GM23338 (cell line): ENCODE data around the gene SLC25A30. TPM values are rescaled to one million over a fixed set of nuclear protein-coding genes. Genes with fewer than 3 reads are reported as not detected.

Experiments used
- ATAC-seq: fragments of 200-7000 bp; cut with Tn5 transposase; 3 replicates; pipeline ENCODE4 v1.9.1; 2020
- DNase-seq: peaks from one replicate; pipeline ENCODE4 v3.0.0-alpha.2; 2015; ENCODE audit warnings: low spot score
- H2AFZ ChIP-seq: fragments of 200-600 bp; sonication (generic); 2 replicates; pipeline ENCODE4 v1.8.0; 2016; ENCODE audit warnings: antibody characterized with exemption, mild to moderate bottlenecking, moderate library complexity
- H3F3A ChIP-seq: fragments of 200-600 bp; sonication (generic); replicated peaks from 2 replicates; pipeline ENCODE4 v1.8.0; 2017; ENCODE audit warnings: antibody characterized with exemption, mixed run types, low read depth
- H3K27ac ChIP-seq: fragments of 200-600 bp; sonication (generic); 2 replicates; pipeline ENCODE4 v1.6.1; 2016; ENCODE audit warnings: low read depth
- H3K27me3 ChIP-seq: fragments of 200-600 bp; sonication (generic); 2 replicates; pipeline ENCODE4 v1.8.0; 2016; ENCODE audit warnings: mild to moderate bottlenecking, mixed run types, moderate library complexity; ENCODE audit not compliant: insufficient read depth
- H3K36me3 ChIP-seq: fragments of 200-600 bp; sonication (generic); 2 replicates; pipeline ENCODE4 v1.8.0; 2016; ENCODE audit warnings: mild to moderate bottlenecking; ENCODE audit not compliant: insufficient read depth
- H3K4me1 ChIP-seq: fragments of 200-600 bp; sonication (generic); 2 replicates; pipeline ENCODE4 v1.8.0; 2016; ENCODE audit warnings: mild to moderate bottlenecking, moderate library complexity; ENCODE audit not compliant: insufficient read depth
- H3K4me2 ChIP-seq: fragments of 200-600 bp; sonication (generic); 2 replicates; pipeline ENCODE4 v1.7.1; 2017; ENCODE audit warnings: mixed run types
- H3K4me3 ChIP-seq: fragments of 200-600 bp; sonication (generic); 2 replicates; pipeline ENCODE4 v1.6.1; 2016; ENCODE audit warnings: mixed run types
- H3K79me2 ChIP-seq: fragments of 200-600 bp; sonication (generic); replicated peaks from 2 replicates; pipeline ENCODE4 v1.8.0; 2017; ENCODE audit warnings: mild to moderate bottlenecking; ENCODE audit not compliant: insufficient read depth
- H3K9me2 ChIP-seq: fragments of 200-600 bp; sonication (generic); 2 replicates; pipeline ENCODE4 v1.8.0; 2017; ENCODE audit not compliant: insufficient read depth
- H4K20me1 ChIP-seq: fragments of 200-600 bp; sonication (generic); replicated peaks from 2 replicates; pipeline ENCODE4 v1.8.0; 2017; ENCODE audit warnings: mild to moderate bottlenecking; ENCODE audit not compliant: insufficient read depth
- H3K27ac Mint-ChIP-seq: 2 replicates; pipeline ENCODE4 v1.8.0; 2020; ENCODE audit warnings: inconsistent platforms, mild to moderate bottlenecking, moderate library complexity, mixed read lengths
- H3K27me3 Mint-ChIP-seq: 3 replicates; pipeline ENCODE4 v1.8.0; 2022; ENCODE audit warnings: low read depth, mild to moderate bottlenecking, moderate library complexity, mixed read lengths, inconsistent platforms; ENCODE audit not compliant: insufficient read depth, poor library complexity
- H3K36me3 Mint-ChIP-seq: 3 replicates; pipeline ENCODE4 v1.8.0; 2021; ENCODE audit warnings: low read depth, mild to moderate bottlenecking, inconsistent platforms, moderate library complexity, mixed read lengths
- H3K4me1 Mint-ChIP-seq: 3 replicates; pipeline ENCODE4 v1.8.0; 2020; ENCODE audit warnings: mild to moderate bottlenecking, inconsistent platforms, mixed read lengths
- H3K4me3 Mint-ChIP-seq: 3 replicates; pipeline ENCODE4 v1.8.0; 2021; ENCODE audit warnings: moderate library complexity, mild to moderate bottlenecking, inconsistent platforms, mixed read lengths
- H3K9me3 Mint-ChIP-seq: 3 replicates; pipeline ENCODE4 v1.8.0; 2020; ENCODE audit warnings: moderate library complexity, mild to moderate bottlenecking, inconsistent platforms, mixed read lengths
- CREB1 ChIP-seq: fragments of 250-450 bp; sonication (Bioruptor Pico); IDR thresholded peaks from 2 replicates; pipeline ENCODE4 v1.5.0; 2020; ENCODE audit warnings: low read depth, mild to moderate bottlenecking, moderate library complexity
- ETS1 ChIP-seq: IDR thresholded peaks from 2 replicates; pipeline ENCODE4 v1.6.1; 2016; ENCODE audit warnings: antibody characterized with exemption
- EZH2 ChIP-seq: fragments of 200-600 bp; sonication (generic); IDR thresholded peaks from one replicate; pipeline ENCODE4 v1.8.0; 2017; ENCODE audit warnings: antibody characterized with exemption, mild to moderate bottlenecking, low read depth; ENCODE audit not compliant: unreplicated experiment
- EZH2phosphoT487 ChIP-seq: fragments of 200-600 bp; sonication (generic); IDR thresholded peaks from one replicate; pipeline ENCODE4 v1.8.1; 2018; ENCODE audit warnings: antibody characterized with exemption; ENCODE audit not compliant: unreplicated experiment
- JUNB ChIP-seq: IDR thresholded peaks from one replicate; pipeline ENCODE4 v1.6.1; 2016; ENCODE audit warnings: antibody characterized with exemption; ENCODE audit not compliant: unreplicated experiment
- NANOG ChIP-seq: IDR thresholded peaks from 2 replicates; pipeline ENCODE4 v1.6.1; 2016; ENCODE audit warnings: antibody characterized with exemption, borderline replicate concordance
- POLR2AphosphoS5 ChIP-seq: IDR thresholded peaks from 2 replicates; pipeline ENCODE4 v1.6.1; 2016; ENCODE audit warnings: antibody characterized with exemption, low read depth
- STAT1 ChIP-seq: IDR thresholded peaks from one replicate; pipeline ENCODE4 v1.6.1; 2016; ENCODE audit warnings: antibody characterized with exemption; ENCODE audit not compliant: unreplicated experiment
- ZNF114 ChIP-seq: fragments of 250-450 bp; sonication (Bioruptor Pico); IDR thresholded peaks from 2 replicates; pipeline ENCODE4 v1.5.0; 2020; ENCODE audit warnings: mild to moderate bottlenecking, moderate library complexity
- ZNF331 ChIP-seq: fragments of 250-450 bp; sonication (Bioruptor Pico); IDR thresholded peaks from 2 replicates; pipeline ENCODE4 v1.5.0; 2020; ENCODE audit warnings: low read depth, mild to moderate bottlenecking, moderate library complexity
- ZNF462 ChIP-seq: fragments of 250-450 bp; sonication (Bioruptor Pico); IDR thresholded peaks from 2 replicates; pipeline ENCODE4 v1.5.0; 2020; ENCODE audit warnings: mild to moderate bottlenecking, moderate library complexity
- polyA plus RNA-seq: library from polyadenylated mRNA; unstranded; fragments of >200 nt; fragmentation: Nextera tagmentation; extraction: Ambion mirVana; gene quantifications from 2 replicates; pipeline ENCODE4 v1.2.1, GENCODE V29; 2016
- total RNA-seq: library from RNA; depleted of rRNA; stranded (reverse); fragments of >200 nt; shearing (Covaris generic); gene quantifications from 2 replicates; pipeline ENCODE4 v1.2.3, GENCODE V29; 2014
- TF ChIP-seq, protein P1 (sequence below): IDR thresholded peaks from one replicate; pipeline ENCODE4 v1.6.1; 2018; ENCODE audit warnings: antibody characterized with exemption; ENCODE audit not compliant: unreplicated experiment
- TF ChIP-seq, protein P2 (sequence below), 2 experiments: fragments of 200-600 bp in 1 of 2; sonication (generic) in 1 of 2; conservative IDR thresholded peaks; 2 replicates each; pipeline versions ENCODE4 v1.5.1 to v1.6.1; 2016 to 2017; ENCODE audit warnings: antibody characterized with exemption in 2 of 2, low read depth in 2 of 2, mild to moderate bottlenecking in 2 of 2, moderate library complexity in 1 of 2

Gene SLC25A30
- total and polyA plus RNA-seq, 2 experiments from 2014 or later, result 2.0 to 7.5 TPM

- TF ChIP-seq, protein P1, sequence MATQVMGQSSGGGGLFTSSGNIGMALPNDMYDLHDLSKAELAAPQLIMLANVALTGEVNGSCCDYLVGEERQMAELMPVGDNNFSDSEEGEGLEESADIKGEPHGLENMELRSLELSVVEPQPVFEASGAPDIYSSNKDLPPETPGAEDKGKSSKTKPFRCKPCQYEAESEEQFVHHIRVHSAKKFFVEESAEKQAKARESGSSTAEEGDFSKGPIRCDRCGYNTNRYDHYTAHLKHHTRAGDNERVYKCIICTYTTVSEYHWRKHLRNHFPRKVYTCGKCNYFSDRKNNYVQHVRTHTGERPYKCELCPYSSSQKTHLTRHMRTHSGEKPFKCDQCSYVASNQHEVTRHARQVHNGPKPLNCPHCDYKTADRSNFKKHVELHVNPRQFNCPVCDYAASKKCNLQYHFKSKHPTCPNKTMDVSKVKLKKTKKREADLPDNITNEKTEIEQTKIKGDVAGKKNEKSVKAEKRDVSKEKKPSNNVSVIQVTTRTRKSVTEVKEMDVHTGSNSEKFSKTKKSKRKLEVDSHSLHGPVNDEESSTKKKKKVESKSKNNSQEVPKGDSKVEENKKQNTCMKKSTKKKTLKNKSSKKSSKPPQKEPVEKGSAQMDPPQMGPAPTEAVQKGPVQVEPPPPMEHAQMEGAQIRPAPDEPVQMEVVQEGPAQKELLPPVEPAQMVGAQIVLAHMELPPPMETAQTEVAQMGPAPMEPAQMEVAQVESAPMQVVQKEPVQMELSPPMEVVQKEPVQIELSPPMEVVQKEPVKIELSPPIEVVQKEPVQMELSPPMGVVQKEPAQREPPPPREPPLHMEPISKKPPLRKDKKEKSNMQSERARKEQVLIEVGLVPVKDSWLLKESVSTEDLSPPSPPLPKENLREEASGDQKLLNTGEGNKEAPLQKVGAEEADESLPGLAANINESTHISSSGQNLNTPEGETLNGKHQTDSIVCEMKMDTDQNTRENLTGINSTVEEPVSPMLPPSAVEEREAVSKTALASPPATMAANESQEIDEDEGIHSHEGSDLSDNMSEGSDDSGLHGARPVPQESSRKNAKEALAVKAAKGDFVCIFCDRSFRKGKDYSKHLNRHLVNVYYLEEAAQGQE, result no peak
- TF ChIP-seq JUNB, result no peak
Measured at GRCh38 chr13:45367358-45367757, 50.8 kb downstream of the SLC25A30 start (continued).

DNA sequence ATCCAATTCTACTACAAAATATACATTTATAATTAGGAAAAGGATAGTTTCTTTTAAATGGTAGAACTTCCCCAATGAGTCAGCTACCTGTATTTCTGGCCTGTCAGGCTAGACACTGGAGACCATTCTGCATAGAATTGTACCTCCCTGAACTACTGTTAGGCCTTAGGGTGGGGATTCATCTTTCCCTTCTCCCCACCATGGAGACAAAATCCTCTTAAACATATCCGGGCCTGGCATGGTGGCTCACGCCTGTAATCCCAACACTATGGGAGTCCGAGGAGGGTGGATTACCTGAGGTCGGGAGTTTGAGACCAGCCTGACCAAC lies 52.7 kb downstream of the SLC25A30 start:
- peaks cover 7% of the 10 kb centered on the region for H3K4me1 ChIP-seq
- ATAC-seq, result no peak
- no peak for TF ChIP-seq EZH2phosphoT487
- no peak for TF ChIP-seq CREB1 (CRISPR knock-in tag)
- no peak for TF ChIP-seq ZNF331 (CRISPR knock-in tag)
- TF ChIP-seq JUNB, result no peak
- TF ChIP-seq NANOG, result no peak
- TF ChIP-seq ZNF114 (CRISPR knock-in tag), result no peak
- no peak for TF ChIP-seq POLR2AphosphoS5
- TF ChIP-seq, protein P2, sequence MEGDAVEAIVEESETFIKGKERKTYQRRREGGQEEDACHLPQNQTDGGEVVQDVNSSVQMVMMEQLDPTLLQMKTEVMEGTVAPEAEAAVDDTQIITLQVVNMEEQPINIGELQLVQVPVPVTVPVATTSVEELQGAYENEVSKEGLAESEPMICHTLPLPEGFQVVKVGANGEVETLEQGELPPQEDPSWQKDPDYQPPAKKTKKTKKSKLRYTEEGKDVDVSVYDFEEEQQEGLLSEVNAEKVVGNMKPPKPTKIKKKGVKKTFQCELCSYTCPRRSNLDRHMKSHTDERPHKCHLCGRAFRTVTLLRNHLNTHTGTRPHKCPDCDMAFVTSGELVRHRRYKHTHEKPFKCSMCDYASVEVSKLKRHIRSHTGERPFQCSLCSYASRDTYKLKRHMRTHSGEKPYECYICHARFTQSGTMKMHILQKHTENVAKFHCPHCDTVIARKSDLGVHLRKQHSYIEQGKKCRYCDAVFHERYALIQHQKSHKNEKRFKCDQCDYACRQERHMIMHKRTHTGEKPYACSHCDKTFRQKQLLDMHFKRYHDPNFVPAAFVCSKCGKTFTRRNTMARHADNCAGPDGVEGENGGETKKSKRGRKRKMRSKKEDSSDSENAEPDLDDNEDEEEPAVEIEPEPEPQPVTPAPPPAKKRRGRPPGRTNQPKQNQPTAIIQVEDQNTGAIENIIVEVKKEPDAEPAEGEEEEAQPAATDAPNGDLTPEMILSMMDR (conservative IDR thresholded peaks at IDR 0.05; ENCODE audit: low read depth in 2 of 2), result no peak
- no peak for TF ChIP-seq STAT1
- TF ChIP-seq EZH2, result no peak
- TF ChIP-seq ZNF462, result no peak
- TF ChIP-seq ETS1, result no peak

More for the DNA sequence above, 52.7 kb downstream of the SLC25A30 start:
- Histone ChIP-seq H4K20me1 (no peaks in the 10 kb centered on the region), H3F3A (peaks cover 6% of the 10 kb centered on the region; the same call in 1 of the 2 replicates), H3K36me3 (no peaks in the 10 kb centered on the region), H3K27ac (0 out of 2 replicates have a peak overlapping the region, but pooled peaks have one; percentile 55), H3K27me3 (no peaks in the 10 kb centered on the region), H3K4me2 (no peak overlapping the region), H3K4me3 (no peak overlapping the region), H2AFZ (no peak overlapping the region), H3K79me2 (no peaks in the 10 kb centered on the region), H3K9me2 (no peaks in the 10 kb centered on the region)
- H3K9me3 Mint-ChIP-seq, result peaks cover 4% of the 10 kb centered on the region; the same call in 2 of the 3 replicates
- peaks cover 19% of the 10 kb centered on the region; the same call in 2 of the 3 replicates for H3K36me3 Mint-ChIP-seq
- no peak for DNase-seq
- no peak overlapping the region for H3K27ac Mint-ChIP-seq
- peaks cover 6% of the 10 kb centered on the region for H3K27me3 Mint-ChIP-seq
- H3K4me3 Mint-ChIP-seq, result no peak overlapping the region
- H3K4me1 Mint-ChIP-seq, result peaks cover 28% of the 10 kb centered on the region
